D721Med (cell line): ENCODE measurements around the gene TMEM167A.
"Not testable (repeated sequence)": the region's sequence is repeated elsewhere in the genome, so short reads cannot be mapped to it uniquely, and the experiment has no call there.

Source experiments
- DNase-seq: peaks from one replicate; pipeline ENCODE4 v3.0.0; 2011; ENCODE audit warnings: low spot score; ENCODE audit not compliant: insufficient read length
- FAIRE-seq: peaks from 2 replicates; lab custom pipeline; 2011; peaks lifted over from hg19 to GRCh38; lab: Jason Lieb, UNC
- TF ChIP-seq, protein P1 (sequence below): IDR thresholded peaks from 2 replicates; pipeline ENCODE4 v1.5.1; 2012; ENCODE audit warnings: mild to moderate bottlenecking, control low read depth; ENCODE audit not compliant: insufficient read depth; ENCODE audit errors: missing control alignments

The TMEM167A gene

DNA sequence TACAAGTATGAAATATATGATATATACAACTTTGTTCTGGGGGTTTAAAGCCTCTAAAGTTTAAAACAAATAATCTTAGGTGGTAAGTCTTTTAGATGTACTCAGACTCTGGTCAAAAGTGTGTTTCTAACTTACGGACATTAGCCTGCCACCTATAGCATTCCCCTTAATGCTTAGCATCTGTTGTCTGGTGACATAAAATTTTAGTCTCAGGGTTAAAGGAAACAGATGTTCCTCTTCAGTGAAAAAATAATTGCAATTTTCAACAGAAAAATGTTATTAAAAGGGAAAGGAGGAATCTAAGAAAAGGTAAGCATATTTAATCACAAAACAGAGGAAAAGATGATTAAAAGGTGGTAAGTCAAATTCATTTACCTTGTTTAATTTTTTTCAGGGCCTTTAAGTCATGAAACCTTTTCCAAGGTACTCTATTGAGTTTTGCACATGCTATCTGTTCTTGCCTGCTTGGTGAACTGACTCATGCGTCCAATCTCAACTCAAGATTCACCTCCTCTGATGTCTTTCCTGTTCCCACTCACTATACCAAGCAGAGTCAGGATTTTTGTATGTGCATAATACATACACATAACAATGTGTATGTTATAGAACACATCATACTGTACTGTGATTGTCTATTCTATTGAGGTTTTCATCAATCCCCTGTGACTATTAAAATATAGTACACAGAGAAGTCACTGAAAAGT lies 7.9 kb downstream of the TMEM167A start:
- TF ChIP-seq, protein P1, sequence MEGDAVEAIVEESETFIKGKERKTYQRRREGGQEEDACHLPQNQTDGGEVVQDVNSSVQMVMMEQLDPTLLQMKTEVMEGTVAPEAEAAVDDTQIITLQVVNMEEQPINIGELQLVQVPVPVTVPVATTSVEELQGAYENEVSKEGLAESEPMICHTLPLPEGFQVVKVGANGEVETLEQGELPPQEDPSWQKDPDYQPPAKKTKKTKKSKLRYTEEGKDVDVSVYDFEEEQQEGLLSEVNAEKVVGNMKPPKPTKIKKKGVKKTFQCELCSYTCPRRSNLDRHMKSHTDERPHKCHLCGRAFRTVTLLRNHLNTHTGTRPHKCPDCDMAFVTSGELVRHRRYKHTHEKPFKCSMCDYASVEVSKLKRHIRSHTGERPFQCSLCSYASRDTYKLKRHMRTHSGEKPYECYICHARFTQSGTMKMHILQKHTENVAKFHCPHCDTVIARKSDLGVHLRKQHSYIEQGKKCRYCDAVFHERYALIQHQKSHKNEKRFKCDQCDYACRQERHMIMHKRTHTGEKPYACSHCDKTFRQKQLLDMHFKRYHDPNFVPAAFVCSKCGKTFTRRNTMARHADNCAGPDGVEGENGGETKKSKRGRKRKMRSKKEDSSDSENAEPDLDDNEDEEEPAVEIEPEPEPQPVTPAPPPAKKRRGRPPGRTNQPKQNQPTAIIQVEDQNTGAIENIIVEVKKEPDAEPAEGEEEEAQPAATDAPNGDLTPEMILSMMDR: no peak
- peak; percentile 84 for FAIRE-seq
- no peak for DNase-seq

DNA sequence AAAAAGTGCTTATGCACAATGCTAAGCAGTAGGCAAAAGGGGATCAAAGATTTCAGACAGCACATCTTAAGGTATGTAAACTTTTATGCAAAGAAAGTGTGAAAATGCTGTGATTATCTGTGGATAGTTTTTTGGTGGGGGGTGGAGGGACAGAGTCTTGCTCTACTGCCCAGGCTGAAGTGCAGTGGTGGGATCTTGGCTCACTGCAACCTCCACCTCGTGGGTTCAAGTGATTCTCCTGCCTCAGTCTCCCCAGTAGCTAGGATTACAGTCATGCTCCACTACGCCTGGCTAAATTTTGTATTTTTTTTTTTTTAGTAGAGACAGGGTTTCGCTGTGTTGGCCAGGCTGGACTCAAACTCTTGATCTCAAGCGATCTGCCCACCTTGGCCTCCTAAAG lies 9.8 kb downstream of the TMEM167A start:
- FAIRE-seq, DNase-seq: not testable (repeated sequence)

DNA sequence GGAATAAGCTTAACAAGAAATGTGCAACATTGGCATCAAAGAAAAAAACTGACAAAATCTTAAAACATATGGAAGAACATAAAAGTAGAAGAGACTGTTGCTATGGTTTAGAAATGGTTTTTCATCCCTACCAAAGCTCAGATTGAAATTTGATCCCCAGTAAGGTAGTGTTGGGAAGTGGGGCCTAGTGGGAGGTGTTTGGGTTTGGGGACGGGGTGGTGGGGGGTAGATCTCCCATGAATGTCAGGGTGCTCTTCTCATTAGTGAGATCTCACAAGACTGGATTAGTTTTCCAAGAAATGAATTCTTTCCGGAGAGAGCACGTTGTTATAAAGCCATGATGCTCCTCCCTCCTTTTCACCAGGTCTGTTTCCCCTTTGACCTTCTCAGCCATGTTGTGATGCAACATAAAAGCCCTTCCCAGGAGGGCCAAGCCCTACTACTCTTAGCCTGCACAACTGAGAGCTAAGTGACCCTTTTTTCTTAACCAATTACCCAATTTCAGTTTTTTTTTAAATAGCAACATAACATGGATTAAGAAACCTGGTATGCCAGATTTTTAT lies 10.6 kb downstream of the TMEM167A start:
- no peak for FAIRE-seq
- no peak for DNase-seq
- TF ChIP-seq, protein P1: no peak

GRCh38 chr5:83059341-83059740 lies 17.9 kb downstream of the TMEM167A start:
- DNase-seq (no peak), FAIRE-seq (no peak)
- TF ChIP-seq, protein P1: no peak

DNA sequence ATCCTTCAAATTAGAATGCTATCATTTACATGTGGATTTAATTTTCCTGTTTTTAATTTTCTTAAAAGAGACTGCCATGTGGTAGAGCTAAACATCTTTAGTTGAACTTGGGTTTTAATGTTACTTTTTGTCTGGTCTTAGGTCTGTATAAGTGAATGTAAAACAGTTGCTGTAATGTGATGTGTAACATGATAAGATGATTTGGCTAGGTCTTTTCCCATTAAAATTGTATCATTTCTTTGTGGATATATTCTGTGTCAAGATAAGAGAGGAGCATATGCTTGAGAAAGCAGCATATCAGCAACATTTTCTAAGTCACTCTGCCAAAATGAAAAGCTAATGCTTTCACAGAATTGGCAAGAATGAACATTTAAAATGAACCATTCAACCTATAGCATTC lies 18.5 kb downstream of the TMEM167A start:
- FAIRE-seq (peak; percentile 53), DNase-seq (no peak)
- TF ChIP-seq, protein P1: no peak

GRCh38 chr5:83055166-83055565 lies 22.0 kb downstream of the TMEM167A start:
- TF ChIP-seq, protein P1: no peak
- no peak for DNase-seq
- no peak for FAIRE-seq

GRCh38 chr5:83050723-83051340 lies 26.4 kb downstream of the TMEM167A start:
- TF ChIP-seq, protein P1: no peak
- DNase-seq (no peak), FAIRE-seq (no peak)
